ENCODE data around the gene CLEC4A. TPM values are rescaled to one million over a fixed set of nuclear protein-coding genes. Genes with fewer than 3 reads are reported as not detected.
"Not testable (repeated sequence)": the region's sequence is repeated elsewhere in the genome, so short reads cannot be mapped to it uniquely, and the experiment has no call there.

CLEC4A gene
- under 1 TPM in 1 of 2 experiments, not detected in 1; 0.28 TPM for total RNA-seq

DNA sequence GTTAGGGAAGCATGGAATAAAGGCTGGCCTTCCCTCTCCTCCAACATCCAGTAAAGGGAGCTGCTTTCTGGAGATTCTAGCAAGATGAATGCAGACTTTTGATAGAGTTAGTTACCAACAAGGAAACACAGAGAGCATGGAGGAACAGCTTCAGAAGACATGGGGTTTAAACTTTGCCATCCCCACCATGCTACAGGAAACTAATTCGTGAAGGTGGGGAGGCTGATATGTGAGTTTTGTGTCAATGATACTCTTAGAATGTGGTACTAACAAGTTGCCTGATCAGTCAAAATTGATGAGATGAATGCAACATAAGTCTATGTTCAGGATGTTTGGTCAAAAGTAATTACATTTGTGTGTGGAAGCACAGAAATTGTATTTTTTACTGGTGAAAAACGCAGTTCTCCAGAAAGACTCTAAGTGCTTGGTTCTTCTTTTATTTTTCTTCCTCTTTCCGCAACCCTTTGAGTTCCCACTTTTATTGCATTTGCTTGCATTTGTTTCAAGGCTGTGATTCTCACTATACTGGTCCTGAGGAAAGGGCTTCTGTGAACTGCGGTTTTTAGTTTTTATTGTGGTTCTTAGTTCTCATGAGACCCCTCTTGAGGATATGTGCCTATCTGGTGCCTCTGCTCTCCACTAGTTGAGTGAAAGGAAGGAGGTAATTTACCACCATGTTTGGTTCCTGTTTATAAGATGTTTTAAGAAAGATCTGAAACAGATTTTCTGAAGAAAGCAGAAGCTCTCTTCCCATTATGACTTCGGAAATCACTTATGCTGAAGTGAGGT is at the start of gene CLEC4A:
Gene CLEC4A, plus strand, starts transcription at position 494 of the 789 bp plus-strand sequence. Its CDS starts 262 bp downstream, at position 756.
- H3K9me3 Mint-ChIP-seq, result no peaks in the 10 kb centered on the region

DNA sequence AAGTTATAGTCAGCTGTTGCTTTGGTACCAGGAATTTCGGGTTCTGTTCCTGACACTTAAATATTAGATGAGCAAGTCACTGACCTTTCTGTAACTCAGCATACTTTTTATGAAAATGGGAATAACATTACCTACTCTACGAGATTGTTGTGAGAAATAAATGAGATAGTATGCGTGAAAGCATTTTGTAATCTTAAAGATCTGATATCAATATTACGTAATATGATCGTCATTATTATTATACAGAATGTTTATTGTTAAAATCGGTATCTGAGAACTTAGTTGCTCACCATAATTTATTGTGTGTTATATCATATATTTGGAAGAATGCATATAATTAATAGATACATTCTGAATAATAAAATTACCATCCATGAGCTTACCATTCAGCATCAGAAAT is 47.5 kb upstream of the CLEC4A start:
- H3K9me3 Mint-ChIP-seq, result no peaks in the 10 kb centered on the region
- H3K4me3 Mint-ChIP-seq, result no peak overlapping the region
- no peaks in the 10 kb centered on the region for H3K27me3 Mint-ChIP-seq
- peaks cover 35% of the 10 kb centered on the region for H3K4me1 Mint-ChIP-seq
- no peak for DNase-seq
- no peaks in the 10 kb centered on the region for H3K36me3 Mint-ChIP-seq
- H3K27ac Mint-ChIP-seq, result no peak overlapping the region

More for the DNA sequence above, at the start of gene CLEC4A:
- peaks cover 8% of the 10 kb centered on the region for H3K36me3 Mint-ChIP-seq
- H3K4me3 Mint-ChIP-seq, result no peak within 1 kb of the TSS
- H3K27me3 Mint-ChIP-seq, result no peaks in the 10 kb centered on the region
- DNase-seq, result no peak
- H3K4me1 Mint-ChIP-seq, result peaks cover 7% of the 10 kb centered on the region
- no peak within 1 kb of the TSS for H3K27ac Mint-ChIP-seq

DNA sequence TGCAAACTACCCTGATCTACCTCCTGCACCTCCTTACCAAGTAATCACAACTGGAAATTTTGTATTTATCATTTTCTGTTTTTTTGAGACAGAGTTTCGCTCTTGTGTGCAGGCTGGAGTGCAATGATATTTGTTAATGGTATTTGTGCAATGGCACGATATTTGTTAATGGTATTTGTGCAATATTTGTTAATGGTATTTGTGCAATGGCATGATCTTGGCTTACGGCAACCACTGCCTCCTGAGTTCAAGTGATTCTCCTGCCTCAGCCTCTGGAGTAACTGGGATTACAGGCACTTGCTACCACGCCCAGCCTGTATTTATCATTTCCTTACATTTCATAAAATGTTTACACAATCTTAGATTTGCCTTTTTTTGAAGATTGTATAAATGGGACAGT is 47.1 kb upstream of the CLEC4A start:
- Mint-ChIP-seq H3K27ac (no peak overlapping the region), H3K4me3 (no peak overlapping the region), H3K4me1 (peaks cover 39% of the 10 kb centered on the region), H3K27me3 (no peaks in the 10 kb centered on the region), H3K9me3 (no peaks in the 10 kb centered on the region), H3K36me3 (no peaks in the 10 kb centered on the region)
- DNase-seq, result no peak

- Mint-ChIP-seq H3K27ac (no peak overlapping the region), H3K9me3 (no peaks in the 10 kb centered on the region), H3K36me3 (no peaks in the 10 kb centered on the region), H3K27me3 (no peaks in the 10 kb centered on the region), H3K4me3 (no peak overlapping the region), H3K4me1 (peaks cover 39% of the 10 kb centered on the region)
- no peak for DNase-seq
These were observed 46.2 kb upstream of the CLEC4A start for GRCh38 chr12:8077207-8077606.

DNA sequence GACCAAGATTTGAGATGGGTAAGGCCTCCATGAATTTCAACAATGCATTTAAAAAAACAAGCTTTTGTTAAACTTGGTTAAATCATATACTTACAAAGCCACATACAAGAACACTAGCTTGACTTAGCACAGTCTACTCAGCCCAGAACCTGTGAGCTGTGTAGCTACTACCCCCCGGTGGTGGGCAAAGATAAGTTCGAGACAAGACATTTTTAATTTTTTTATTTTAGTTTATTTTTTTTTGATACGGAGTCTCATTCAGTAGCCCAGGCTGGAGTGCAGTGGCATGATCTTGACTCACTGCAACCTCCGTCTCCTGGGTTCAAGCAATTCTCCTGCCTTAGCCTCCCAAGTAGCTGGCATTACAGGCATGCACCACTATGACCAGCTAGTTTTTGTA is 45.0 kb upstream of the CLEC4A start:
- Mint-ChIP-seq H3K27me3 (no peaks in the 10 kb centered on the region), H3K36me3 (peaks cover 5% of the 10 kb centered on the region), H3K4me3 (no peak overlapping the region), H3K9me3 (no peaks in the 10 kb centered on the region), H3K4me1 (peaks cover 42% of the 10 kb centered on the region), H3K27ac (peak overlapping the region; percentile 76)
- DNase-seq, result peak; percentile 61

GRCh38 chr12:8078916-8079315 is 44.5 kb upstream of the CLEC4A start:
- Mint-ChIP-seq H3K4me3 (no peak overlapping the region), H3K9me3 (no peaks in the 10 kb centered on the region), H3K27ac (peak overlapping the region; percentile 76), H3K4me1 (peaks cover 47% of the 10 kb centered on the region), H3K36me3 (peaks cover 6% of the 10 kb centered on the region), H3K27me3 (no peaks in the 10 kb centered on the region)
- DNase-seq, result no peak

- Mint-ChIP-seq H3K36me3 (peaks cover 15% of the 10 kb centered on the region), H3K27ac (peak overlapping the region; percentile 97), H3K27me3 (no peaks in the 10 kb centered on the region), H3K4me1 (peaks cover 56% of the 10 kb centered on the region), H3K4me3 (peak overlapping the region; percentile 100), H3K9me3 (no peaks in the 10 kb centered on the region)
- DNase-seq, result no peak
These were observed 43.3 kb upstream of the CLEC4A start for GRCh38 chr12:8080120-8080519.

GRCh38 chr12:8081251-8081920 is 42.0 kb upstream of the CLEC4A start:
- H3K27ac Mint-ChIP-seq, result peak overlapping the region; percentile 97
- DNase-seq, result peak; percentile 38
- H3K9me3 Mint-ChIP-seq, result peaks cover 2% of the 10 kb centered on the region
- peaks cover 59% of the 10 kb centered on the region for H3K4me1 Mint-ChIP-seq
- H3K36me3 Mint-ChIP-seq, result peaks cover 20% of the 10 kb centered on the region
- H3K27me3 Mint-ChIP-seq, result no peaks in the 10 kb centered on the region
- H3K4me3 Mint-ChIP-seq, result peak overlapping the region; percentile 100

DNA sequence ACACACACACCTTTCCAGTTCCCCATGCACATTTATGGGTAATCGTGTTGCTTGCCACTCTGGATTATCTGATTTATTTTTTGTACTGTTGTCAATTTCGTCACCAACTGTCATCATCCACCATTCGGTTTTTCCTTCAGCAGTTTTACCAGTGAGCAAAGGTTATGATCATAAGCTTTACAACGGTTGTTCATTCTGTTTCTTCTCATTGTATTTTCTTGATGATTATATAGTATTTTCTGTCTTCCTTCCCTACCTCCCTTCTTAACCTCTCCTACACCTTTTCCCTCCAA is 40.7 kb upstream of the CLEC4A start:
- H3K4me1 Mint-ChIP-seq, result peaks cover 58% of the 10 kb centered on the region
- peaks cover 23% of the 10 kb centered on the region for H3K36me3 Mint-ChIP-seq
- H3K27me3 Mint-ChIP-seq, result no peaks in the 10 kb centered on the region

GRCh38 chr12:8084351-8084750 is 39.1 kb upstream of the CLEC4A start:
- peaks cover 58% of the 10 kb centered on the region for H3K4me1 Mint-ChIP-seq
- H3K27me3 Mint-ChIP-seq, H3K9me3 Mint-ChIP-seq: not testable (repeated sequence)
- peaks cover 29% of the 10 kb centered on the region for H3K36me3 Mint-ChIP-seq
- H3K4me3 Mint-ChIP-seq, result peak overlapping the region; percentile 100
- peak overlapping the region; percentile 97 for H3K27ac Mint-ChIP-seq
- peak; percentile 35 for DNase-seq

More for the DNA sequence above, 40.7 kb upstream of the CLEC4A start:
- Mint-ChIP-seq H3K9me3 (peaks cover 3% of the 10 kb centered on the region), H3K4me3 (peak overlapping the region; percentile 100), H3K27ac (peak overlapping the region; percentile 97)
- DNase-seq, result no peak

DNA sequence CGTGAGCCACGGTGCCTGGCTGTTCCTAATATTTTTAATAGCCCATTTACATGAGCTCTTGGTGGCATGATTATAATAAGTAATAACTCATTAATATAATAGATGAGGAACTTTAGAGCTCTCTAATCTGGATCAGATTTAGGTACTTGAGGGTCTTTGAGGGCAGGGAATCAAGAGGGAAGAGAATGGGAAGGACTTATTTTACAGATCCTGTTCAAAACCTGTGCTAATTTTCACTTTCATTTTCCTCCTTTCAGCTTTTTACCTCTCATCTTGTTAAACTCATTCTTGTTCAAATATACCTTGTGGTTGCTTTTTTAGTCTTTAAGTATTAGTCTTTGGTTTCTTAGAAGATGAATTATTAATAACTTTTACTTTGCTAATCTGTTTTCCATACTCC is 35.8 kb upstream of the CLEC4A start:
- peaks cover 3% of the 10 kb centered on the region for H3K9me3 Mint-ChIP-seq
- peak overlapping the region; percentile 71 for H3K4me3 Mint-ChIP-seq
- peak overlapping the region; percentile 84 for H3K27ac Mint-ChIP-seq
- no peaks in the 10 kb centered on the region for H3K27me3 Mint-ChIP-seq
- peaks cover 39% of the 10 kb centered on the region for H3K36me3 Mint-ChIP-seq
- no peak for DNase-seq
- peaks cover 42% of the 10 kb centered on the region for H3K4me1 Mint-ChIP-seq

DNA sequence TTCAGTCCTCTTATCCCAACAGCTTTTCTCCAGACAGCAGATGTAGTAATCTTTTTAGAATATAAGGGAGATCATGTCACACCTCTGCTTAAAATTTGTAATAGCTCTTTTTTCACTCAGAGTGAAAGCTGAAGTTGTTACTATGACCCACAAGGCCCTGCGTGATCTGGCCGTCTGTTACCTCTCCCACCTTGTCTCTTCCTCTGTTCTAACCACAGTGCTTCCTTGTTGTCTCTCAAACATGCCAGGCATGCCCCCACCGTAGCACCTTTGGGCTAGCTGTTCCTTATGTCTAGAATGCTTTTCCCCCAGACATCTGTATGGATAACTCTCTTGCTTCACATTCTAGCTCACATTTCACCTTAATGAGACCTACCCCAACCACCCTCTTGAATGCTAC is 34.8 kb upstream of the CLEC4A start:
- no peaks in the 10 kb centered on the region for H3K27me3 Mint-ChIP-seq
- DNase-seq, result peak; percentile 19
- peaks cover 3% of the 10 kb centered on the region for H3K9me3 Mint-ChIP-seq
- H3K27ac Mint-ChIP-seq, result peak overlapping the region; percentile 84
- peaks cover 42% of the 10 kb centered on the region for H3K36me3 Mint-ChIP-seq
- H3K4me3 Mint-ChIP-seq, result peak overlapping the region; percentile 71
- H3K4me1 Mint-ChIP-seq, result peaks cover 38% of the 10 kb centered on the region

GRCh38 chr12:8089277-8089676 is 34.1 kb upstream of the CLEC4A start:
- H3K27ac Mint-ChIP-seq, result peak overlapping the region; percentile 84
- peaks cover 31% of the 10 kb centered on the region for H3K4me1 Mint-ChIP-seq
- H3K4me3 Mint-ChIP-seq, H3K9me3 Mint-ChIP-seq, DNase-seq, H3K27me3 Mint-ChIP-seq: not testable (repeated sequence)
- peaks cover 38% of the 10 kb centered on the region for H3K36me3 Mint-ChIP-seq

DNA sequence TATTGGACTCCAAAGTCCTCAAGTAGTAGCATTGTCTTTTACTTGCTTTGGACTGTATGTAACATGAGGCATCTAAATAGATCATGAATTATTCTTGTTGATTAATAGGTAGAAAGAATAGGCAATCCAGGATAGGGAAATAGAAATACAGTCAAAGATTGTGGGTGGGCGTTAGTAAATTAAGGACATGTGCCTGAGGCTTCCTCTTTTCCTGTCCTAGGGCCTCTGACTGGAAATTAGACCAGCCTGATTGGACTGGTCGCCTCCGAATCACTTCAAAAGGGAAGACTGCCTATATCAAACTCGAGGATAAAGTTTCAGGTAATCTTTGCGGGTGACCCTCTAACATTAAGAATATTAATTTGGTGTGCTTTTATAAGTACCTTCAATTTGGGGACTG is 33.7 kb upstream of the CLEC4A start:
- Mint-ChIP-seq H3K4me1 (peaks cover 26% of the 10 kb centered on the region), H3K36me3 (peaks cover 37% of the 10 kb centered on the region), H3K9me3 (peaks cover 3% of the 10 kb centered on the region), H3K27ac (no peak overlapping the region), H3K27me3 (no peaks in the 10 kb centered on the region), H3K4me3 (no peak overlapping the region)
- DNase-seq, result no peak

DNA sequence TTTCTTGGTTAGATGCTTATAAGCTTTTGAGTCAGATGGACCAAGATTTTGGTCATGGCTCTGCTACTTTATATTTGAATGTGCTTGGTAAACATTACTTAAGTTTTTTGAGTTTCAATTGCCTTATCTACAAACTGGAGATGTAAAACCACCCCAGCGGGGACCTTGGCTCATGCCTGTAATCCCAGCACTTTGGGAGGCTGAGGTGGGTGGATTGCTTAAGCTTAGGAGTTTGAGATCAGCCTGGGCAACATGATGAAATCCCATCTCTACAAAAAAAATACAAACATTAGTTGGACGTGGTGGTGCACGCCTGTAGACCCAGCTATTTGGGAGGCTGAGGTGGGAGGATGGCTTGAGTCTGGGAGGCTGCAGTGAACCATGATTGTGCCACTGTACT is 30.1 kb upstream of the CLEC4A start:
- peaks cover 14% of the 10 kb centered on the region for H3K4me1 Mint-ChIP-seq
- H3K27me3 Mint-ChIP-seq, result no peaks in the 10 kb centered on the region
- no peaks in the 10 kb centered on the region for H3K9me3 Mint-ChIP-seq
- DNase-seq, result no peak
- no peak overlapping the region for H3K27ac Mint-ChIP-seq
- no peak overlapping the region for H3K4me3 Mint-ChIP-seq
- peaks cover 43% of the 10 kb centered on the region for H3K36me3 Mint-ChIP-seq

All from activated naive CD8-positive, alpha-beta T cell treated with anti-CD3 and anti-CD28 coated beads for 36 hours (primary cell).